ENCODE data around the gene AKR1C3. TPM values are rescaled to one million over a fixed set of nuclear protein-coding genes. Genes with fewer than 3 reads are reported as not detected.

AKR1C3 gene
- total RNA-seq, 1 experiment from 2014 or later, result 0.62 TPM

GRCh38 chr10:5147255-5147980 is 53.2 kb downstream of the AKR1C3 start:
- TF ChIP-seq, protein P1, sequence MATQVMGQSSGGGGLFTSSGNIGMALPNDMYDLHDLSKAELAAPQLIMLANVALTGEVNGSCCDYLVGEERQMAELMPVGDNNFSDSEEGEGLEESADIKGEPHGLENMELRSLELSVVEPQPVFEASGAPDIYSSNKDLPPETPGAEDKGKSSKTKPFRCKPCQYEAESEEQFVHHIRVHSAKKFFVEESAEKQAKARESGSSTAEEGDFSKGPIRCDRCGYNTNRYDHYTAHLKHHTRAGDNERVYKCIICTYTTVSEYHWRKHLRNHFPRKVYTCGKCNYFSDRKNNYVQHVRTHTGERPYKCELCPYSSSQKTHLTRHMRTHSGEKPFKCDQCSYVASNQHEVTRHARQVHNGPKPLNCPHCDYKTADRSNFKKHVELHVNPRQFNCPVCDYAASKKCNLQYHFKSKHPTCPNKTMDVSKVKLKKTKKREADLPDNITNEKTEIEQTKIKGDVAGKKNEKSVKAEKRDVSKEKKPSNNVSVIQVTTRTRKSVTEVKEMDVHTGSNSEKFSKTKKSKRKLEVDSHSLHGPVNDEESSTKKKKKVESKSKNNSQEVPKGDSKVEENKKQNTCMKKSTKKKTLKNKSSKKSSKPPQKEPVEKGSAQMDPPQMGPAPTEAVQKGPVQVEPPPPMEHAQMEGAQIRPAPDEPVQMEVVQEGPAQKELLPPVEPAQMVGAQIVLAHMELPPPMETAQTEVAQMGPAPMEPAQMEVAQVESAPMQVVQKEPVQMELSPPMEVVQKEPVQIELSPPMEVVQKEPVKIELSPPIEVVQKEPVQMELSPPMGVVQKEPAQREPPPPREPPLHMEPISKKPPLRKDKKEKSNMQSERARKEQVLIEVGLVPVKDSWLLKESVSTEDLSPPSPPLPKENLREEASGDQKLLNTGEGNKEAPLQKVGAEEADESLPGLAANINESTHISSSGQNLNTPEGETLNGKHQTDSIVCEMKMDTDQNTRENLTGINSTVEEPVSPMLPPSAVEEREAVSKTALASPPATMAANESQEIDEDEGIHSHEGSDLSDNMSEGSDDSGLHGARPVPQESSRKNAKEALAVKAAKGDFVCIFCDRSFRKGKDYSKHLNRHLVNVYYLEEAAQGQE (IDR thresholded peaks at IDR 0.05; ENCODE audit: insufficient read depth in 1 of 2, low read depth in 2 of 2, low read length in 1 of 2), result no peak
- TF ChIP-seq TCF7L2 (IDR thresholded peaks at IDR 0.05; ENCODE audit: low read depth, low read length) (no peak), SIN3A (IDR thresholded peaks at IDR 0.05; ENCODE audit: borderline replicate concordance, insufficient read depth, low read depth, low read length) (no peak), POLR2AphosphoS5 (IDR thresholded peaks at IDR 0.05; ENCODE audit: low read depth, low read length) (no peak), CTCF (IDR thresholded peaks at IDR 0.05) (no peak)
- no peaks in the 10 kb centered on the region for H3K27me3 ChIP-seq (ENCODE audit: control insufficient read depth, insufficient read depth, low read length)
- POLR2A ChIA-PET, result no interaction called here
- no peaks in the 10 kb centered on the region for H3K9me3 ChIP-seq (ENCODE audit: control insufficient read depth, insufficient read depth, low read depth, low read length)
- CTCF ChIA-PET, result no interaction called here
- in situ Hi-C loops (cut with HindIII; ENCODE audit: low pct_unique_long_range_greater_than_20kb, low sequenced_read_pairs) (no loop called here), intact Hi-C loops (cut with micrococcal nuclease; ENCODE audit: unreplicated experiment) (no loop called here)
- no peaks in the 10 kb centered on the region for H3K4me1 ChIP-seq (ENCODE audit: control insufficient read depth, insufficient read depth, low read length)
- DNase-seq (ENCODE audit: low read depth, low spot score) (no peak), ATAC-seq (no peak)
- H3K4me3 ChIP-seq (ENCODE audit: low read depth in 2 of 2, low read length in 2 of 2), result no peak overlapping the region
- H3K36me3 ChIP-seq (ENCODE audit: control insufficient read depth, insufficient read depth, low read length), result no peaks in the 10 kb centered on the region
- BruUV-seq (replicated peaks), result no TSS peak
- no peak overlapping the region for H3K27ac ChIP-seq (ENCODE audit: low read length)

GRCh38 chr10:5147981-5148677 is 53.9 kb downstream of the AKR1C3 start:
- ChIA-PET POLR2A (no interaction called here), CTCF (no interaction called here)
- no peaks in the 10 kb centered on the region for H3K4me1 ChIP-seq (ENCODE audit: control insufficient read depth, insufficient read depth, low read length)
- no TSS peak for BruUV-seq (replicated peaks)
- DNase-seq (ENCODE audit: low read depth, low spot score) (no peak), ATAC-seq (no peak)
- TF ChIP-seq CTCF (IDR thresholded peaks at IDR 0.05), result no peak
- no peak for TF ChIP-seq SIN3A (IDR thresholded peaks at IDR 0.05; ENCODE audit: borderline replicate concordance, insufficient read depth, low read depth, low read length)
- TF ChIP-seq POLR2AphosphoS5 (IDR thresholded peaks at IDR 0.05; ENCODE audit: low read depth, low read length), result no peak
- TF ChIP-seq, protein P1 (IDR thresholded peaks at IDR 0.05; ENCODE audit: insufficient read depth in 1 of 2, low read depth in 2 of 2, low read length in 1 of 2), result no peak
- TF ChIP-seq TCF7L2 (IDR thresholded peaks at IDR 0.05; ENCODE audit: low read depth, low read length), result no peak
- no peak overlapping the region for H3K27ac ChIP-seq (ENCODE audit: low read length)
- intact Hi-C loops (cut with micrococcal nuclease; ENCODE audit: unreplicated experiment) (no loop called here), in situ Hi-C loops (cut with HindIII; ENCODE audit: low pct_unique_long_range_greater_than_20kb, low sequenced_read_pairs) (no loop called here)
- no peaks in the 10 kb centered on the region for H3K9me3 ChIP-seq (ENCODE audit: control insufficient read depth, insufficient read depth, low read depth, low read length)
- no peaks in the 10 kb centered on the region for H3K36me3 ChIP-seq (ENCODE audit: control insufficient read depth, insufficient read depth, low read length)
- H3K27me3 ChIP-seq (ENCODE audit: control insufficient read depth, insufficient read depth, low read length), result no peaks in the 10 kb centered on the region
- no peak overlapping the region for H3K4me3 ChIP-seq (ENCODE audit: low read depth in 2 of 2, low read length in 2 of 2)

Measured in Panc1 (cell line).